K562 (cell line): ENCODE results near the gene CCDC73. TPM values are rescaled to one million over a fixed set of nuclear protein-coding genes. Genes with fewer than 3 reads are reported as not detected.

Source experiments
- ATAC-seq: fragments of 200-7000 bp; cut with Tn5 transposase; 3 replicates; pipeline ENCODE4 v1.9.1; 2020; ENCODE audit warnings: moderate library complexity
- BruUV-seq: library from RNA; stranded (reverse); fragments of 400-500 nt; replicated peaks from 2 replicates; lab custom pipeline; 2021; lab: Mats Ljungman, UMichigan
- CTCF ChIA-PET: fragments of 300-600 bp; formaldehyde crosslinking; extraction: SDS; loops from one replicate; lab custom pipeline; 2021; ENCODE audit warnings: low intra/inter-chr PET ratio; lab: Yijun Ruan, JAX
- POLR2A ChIA-PET: fragments of 300-600, 350-650 bp; sonication (Branson Sonifier 250); formaldehyde crosslinking; extraction: SDS; loops from one replicate; lab custom pipeline; 2021; ENCODE audit warnings: antibody characterized with exemption, inconsistent platforms; lab: Yijun Ruan, JAX
- DNase-seq, 4 experiments: peaks; one replicate each; pipeline versions ENCODE4 v3.0.0 to v3.0.0-alpha.2; 2011 to 2018; ENCODE audit warnings: low spot score in 3 of 4, mixed read lengths in 3 of 4; ENCODE audit errors: extremely low read depth in 1 of 4
- FAIRE-seq: peaks from 2 replicates; lab custom pipeline; 2011; peaks lifted over from hg19 to GRCh38; lab: Jason Lieb, UNC
- H2AFZ ChIP-seq: 2 replicates; pipeline ENCODE4 v1.6.0; 2011; ENCODE audit warnings: low read depth, low read length, control low read depth, inconsistent platforms
- H3K27ac ChIP-seq: fragments of 200-600 bp; 3 replicates; pipeline ENCODE4 v1.8.0; 2011; ENCODE audit warnings: low read depth, mild to moderate bottlenecking, control low read depth, inconsistent platforms, low read length, moderate library complexity, mixed read lengths; ENCODE audit errors: extremely low read depth
- H3K27me3 ChIP-seq, 2 experiments: fragments of 300-600 bp in 1 of 2; 2 replicates in 1 of 2; 3 replicates in 1 of 2; pipeline versions ENCODE4 v1.6.0 to v1.8.0; 2011; ENCODE audit warnings: inconsistent platforms in 2 of 2, low read length in 2 of 2, mild to moderate bottlenecking in 1 of 2, mixed read lengths in 1 of 2, moderate library complexity in 1 of 2; ENCODE audit not compliant: control insufficient read depth in 2 of 2, insufficient read depth in 2 of 2
- H3K36me3 ChIP-seq: fragments of 300-600 bp; 3 replicates; pipeline ENCODE4 v1.8.0; 2011; ENCODE audit warnings: mild to moderate bottlenecking, low read length, inconsistent platforms; ENCODE audit not compliant: control insufficient read depth, insufficient read depth
- H3K4me1 ChIP-seq, 2 experiments: fragments of 200-600 bp in 1 of 2; replicated peaks in 1 of 2; 2 replicates in 1 of 2; 3 replicates in 1 of 2; pipeline versions ENCODE4 v1.5.1 to v1.8.0; 2011; ENCODE audit warnings: inconsistent platforms in 2 of 2, low read length in 2 of 2, mild to moderate bottlenecking in 1 of 2, mixed read lengths in 1 of 2, moderate library complexity in 1 of 2; ENCODE audit not compliant: control insufficient read depth in 2 of 2, insufficient read depth in 2 of 2
- H3K4me2 ChIP-seq: 2 replicates; pipeline ENCODE4 v1.6.1; 2011; ENCODE audit warnings: low read length, control low read depth, inconsistent platforms, mixed read lengths; ENCODE audit not compliant: insufficient read depth
- H3K4me3 ChIP-seq: fragments of 200-600 bp; sonication (generic), shearing (Covaris generic); 2 replicates; pipeline ENCODE4 v1.5.1; 2016; ENCODE audit warnings: control low read depth, inconsistent platforms
- H3K79me2 ChIP-seq: fragments of 200-600 bp; 3 replicates; pipeline ENCODE4 v1.8.0; 2011; ENCODE audit warnings: low read length, inconsistent platforms; ENCODE audit not compliant: control insufficient read depth, insufficient read depth
- H3K9ac ChIP-seq, 2 experiments: 2 replicates each; pipeline versions ENCODE4 v1.6.0 to v1.6.1; 2011; ENCODE audit warnings: low read depth in 2 of 2, low read length in 2 of 2, control low read depth in 1 of 2, inconsistent platforms in 1 of 2, mild to moderate bottlenecking in 1 of 2, mixed read lengths in 1 of 2; ENCODE audit not compliant: insufficient read depth in 1 of 2
- H3K9me1 ChIP-seq: one replicate; pipeline ENCODE4 v1.6.0; 2011; ENCODE audit warnings: inconsistent platforms, mild to moderate bottlenecking, low read length, moderate library complexity; ENCODE audit not compliant: control insufficient read depth, insufficient read depth
- H3K9me3 ChIP-seq: replicated peaks from 2 replicates; pipeline ENCODE4 v1.5.1; 2011; ENCODE audit warnings: low read depth, low read length, inconsistent platforms; ENCODE audit not compliant: control insufficient read depth, insufficient read depth
- H4K20me1 ChIP-seq: replicated peaks from 2 replicates; pipeline ENCODE4 v1.6.1; 2011; ENCODE audit warnings: low read length, inconsistent platforms, mixed read lengths; ENCODE audit not compliant: control insufficient read depth, insufficient read depth
- ATF7 ChIP-seq: fragments of 450-650 bp; IDR thresholded peaks from 2 replicates; pipeline ENCODE4 v1.7.1; 2014; ENCODE audit warnings: mild to moderate bottlenecking, moderate library complexity
- BRF1 ChIP-seq: IDR thresholded peaks from 3 replicates; pipeline ENCODE4 v1.6.1; 2011; ENCODE audit warnings: borderline replicate concordance, mild to moderate bottlenecking; ENCODE audit not compliant: insufficient read length; ENCODE audit errors: extremely low read depth
- CHD2 ChIP-seq: IDR thresholded peaks from 2 replicates; pipeline ENCODE4 v1.6.1; 2011; ENCODE audit warnings: low read depth, low read length
- CREB5 ChIP-seq: fragments of 250-450 bp; sonication (Bioruptor Pico); IDR thresholded peaks from 2 replicates; pipeline ENCODE4 v1.5.0; 2020; ENCODE audit warnings: mild to moderate bottlenecking
- CREM ChIP-seq: IDR thresholded peaks from 2 replicates; pipeline ENCODE4 v1.6.1; 2014; ENCODE audit warnings: antibody characterized with exemption, low read depth
- CTBP1 ChIP-seq: fragments of 450-650 bp; IDR thresholded peaks from 2 replicates; pipeline ENCODE4 v1.6.1; 2016; ENCODE audit warnings: borderline replicate concordance
- E4F1 ChIP-seq: fragments of 250-450 bp; sonication (Bioruptor Pico); IDR thresholded peaks from 2 replicates; pipeline ENCODE4 v1.5.0; 2021; ENCODE audit warnings: mild to moderate bottlenecking, borderline replicate concordance
- ESRRA ChIP-seq: fragments of 450-650 bp; IDR thresholded peaks from 2 replicates; pipeline ENCODE4 v1.6.1; 2014; ENCODE audit warnings: low read depth, mild to moderate bottlenecking, moderate library complexity, borderline replicate concordance
- JUN ChIP-seq, 2 experiments: sonication (generic) in 1 of 2; formaldehyde crosslinking in 1 of 2; IDR thresholded peaks; 2 replicates each; pipeline versions ENCODE4 v1.6.1 to v1.8.0; 2012 to 2022; ENCODE audit warnings: borderline replicate concordance in 2 of 2, mild to moderate bottlenecking in 2 of 2, improper control_type of control experiment in 1 of 2, low read depth in 1 of 2, low read length in 1 of 2, missing genetic modification reagents in 1 of 2
- MAFF ChIP-seq: IDR thresholded peaks from 2 replicates; pipeline ENCODE4 v1.6.1; 2012; ENCODE audit warnings: low read length, improper control_type of control experiment
- NEUROD1 ChIP-seq: fragments of 150-350 bp; IDR thresholded peaks from 2 replicates; pipeline ENCODE4 v1.6.1; 2014; ENCODE audit warnings: borderline replicate concordance, low read length, low read depth; ENCODE audit not compliant: partially characterized antibody
- PBX2 ChIP-seq, 2 experiments: IDR thresholded peaks in 1 of 2; conservative IDR thresholded peaks in 1 of 2; 2 replicates each; pipeline ENCODE4 v1.6.1; 2016; ENCODE audit warnings: low read depth in 2 of 2, mild to moderate bottlenecking in 1 of 2, missing compliant biosample characterization in 1 of 2, missing genetic modification characterization in 1 of 2, moderate library complexity in 1 of 2
- TBP ChIP-seq: optimal IDR thresholded peaks from 2 replicates; pipeline ENCODE3; 2011; ENCODE audit warnings: low read depth, low read length, improper control_type of control experiment
- ZNF639 ChIP-seq, 2 experiments: fragments of 200-800 bp in 1 of 2; sonication (Bioruptor generic) in 1 of 2; sonication (generic) in 1 of 2; formaldehyde crosslinking in 1 of 2; IDR thresholded peaks in 1 of 2; conservative IDR thresholded peaks in 1 of 2; 2 replicates each; pipeline versions ENCODE4 v1.5.0 to v1.6.1; 2016 to 2020; ENCODE audit warnings: missing compliant biosample characterization in 1 of 2, missing genetic modification characterization in 1 of 2, missing genetic modification reagents in 1 of 2
- WGBS: fragments of 100-300 bp; shearing (Covaris generic); methylation state at CpG from one replicate; pipeline ENCODE4 v1.1.6; 2016; ENCODE audit warnings: low coverage, mixed read lengths; ENCODE audit not compliant: insufficient coverage; ENCODE audit errors: missing lambda C conversion rate; 5-methylcytosine and 5-hydroxymethylcytosine counted together
- in situ Hi-C: fragments of 300-500 bp; cut with MboI; formaldehyde crosslinking; loops from 4 replicates; pipeline ENCODE4 v1.15.0; 2018; ENCODE audit warnings: inconsistent platforms, mixed read lengths
- intact Hi-C: fragments of 100-400 bp; cut with micrococcal nuclease; formaldehyde crosslinking; loops from 2 replicates; pipeline ENCODE4 v1.14.2; 2022
- polyA plus RNA-seq, 8 experiments: library from polyadenylated mRNA; depleted of rRNA in 4 of 8; stranded (reverse) in 5 of 8; unstranded in 3 of 8; fragments of >200 nt; fragmentation: Nextera tagmentation in 2 of 8; fragmentation: Illumina TruSeq in 1 of 8; extraction: Ambion mirVana in 2 of 8; extraction: Trizol in 1 of 8; gene quantifications; 2 replicates each; pipeline versions ENCODE4 v1.2.1 to v1.2.3, GENCODE V29; 2011 to 2014; ENCODE audit warnings: inconsistent platforms in 1 of 8, missing spikeins in 1 of 8
- total RNA-seq, 7 experiments: library from RNA; depleted of rRNA in 6 of 7; stranded (reverse); fragments of >200 nt in 6 of 7; fragmentation: Illumina TruSeq in 2 of 7; extraction: Trizol in 2 of 7; gene quantifications; 2 replicates each; pipeline versions ENCODE4 v1.2.1 to v1.2.3, GENCODE V29; 2011 to 2021; ENCODE audit warnings: low replicate concordance in 1 of 7

Gene CCDC73
- total and polyA plus RNA-seq, 9 of the 15 experiments (the other 6 are each of a cell fraction or from before 2014, with no cell fraction given): 0.20 to 0.21 TPM; not detected in 7

- Histone ChIP-seq H4K20me1 (no peaks in the 10 kb centered on the region), H3K27ac (no peak overlapping the region), H3K4me1 (no peaks in the 10 kb centered on the region), H3K9me1 (no peaks in the 10 kb centered on the region), H3K4me3 (no peak overlapping the region), H3K9me3 (no peaks in the 10 kb centered on the region), H2AFZ (no peak overlapping the region), H3K9ac (no peak overlapping the region), H3K4me2 (no peak overlapping the region), H3K36me3 (no peaks in the 10 kb centered on the region), H3K27me3 (no peaks in the 10 kb centered on the region; a peak in 1 of 5 replicates), H3K79me2 (no peaks in the 10 kb centered on the region)
- DNase-seq: no peak
- in situ Hi-C loops (loop anchor here (5.0 kb wide), 1 partner anchor 408 kb away; no protein-coding TSS in a partner anchor), intact Hi-C loops (no loop called here)
- no TSS peak for BruUV-seq
- ChIA-PET POLR2A (no interaction called here), CTCF (no interaction called here)
- WGBS: 13% methylated on average over 3 of the region's 3 CpGs
- ATAC-seq: no peak
- no peak for FAIRE-seq
- TF ChIP-seq NEUROD1 (no peak), CREM (no peak), PBX2 (CRISPR knock-in tag; IDR thresholded peaks at IDR 0.05; ENCODE audit: low read depth) (no peak), PBX2 (tag; conservative IDR thresholded peaks at IDR 0.05; ENCODE audit: low read depth) (no peak), ATF7 (no peak), CTBP1 (no peak), E4F1 (CRISPR knock-in tag) (no peak), CREB5 (CRISPR knock-in tag) (no peak), JUN (IDR thresholded peaks at IDR 0.05; ENCODE audit: borderline replicate concordance, low read depth, low read length) (no peak), JUN (CRISPR knock-in tag; IDR thresholded peaks at IDR 0.05; ENCODE audit: borderline replicate concordance) (no peak), MAFF (no peak), CHD2 (no peak), TBP (no peak), BRF1 (no peak), ESRRA (no peak), ZNF639 (CRISPR knock-in tag; conservative IDR thresholded peaks at IDR 0.05 in 1 of 2, IDR thresholded peaks at IDR 0.05 in 1 of 2) (no peak)
These were observed 9.2 kb downstream of the CCDC73 start for GRCh38 chr11:32785262-32785661.
